ENCODE data around the gene SHPK. TPM values are rescaled to one million over a fixed set of nuclear protein-coding genes. Genes with fewer than 3 reads are reported as not detected.
A peak's percentile ranks its signal among the peaks of the same experiment; 100 is the strongest.

The SHPK gene
- total RNA-seq, 1 experiment from 2014 or later, result 21.4 TPM

GRCh38 chr17:3575511-3575910, 60.5 kb downstream of the SHPK start:
- TF ChIP-seq CTCF (conservative IDR thresholded peaks at IDR 0.05) (no peak), EZH2 (IDR thresholded peaks at IDR 0.05; ENCODE audit: low read depth) (no peak)
- H3K27me3 ChIP-seq (ENCODE audit: insufficient read depth, low read depth), result no peaks in the 10 kb centered on the region
- no peaks in the 10 kb centered on the region; the same call in 1 of the 2 replicates for H3K36me3 ChIP-seq (ENCODE audit: low read depth)
- peaks cover 22% of the 10 kb centered on the region; the same call in 1 of the 2 replicates for H3F3A ChIP-seq (ENCODE audit: insufficient read depth, low read depth)
- peak in 1 of 2 experiments; percentile 65 for DNase-seq
- H3K9me3 ChIP-seq (ENCODE audit: insufficient read depth, low read depth), result no peaks in the 10 kb centered on the region
- no peak overlapping the region for H3K4me2 ChIP-seq
- no peaks in the 10 kb centered on the region for H4K20me1 ChIP-seq (ENCODE audit: insufficient read depth)
- POLR2A ChIA-PET (ENCODE audit: unreplicated experiment), result no interaction called here
- H2AFZ ChIP-seq, result no peak overlapping the region
- no peaks in the 10 kb centered on the region for H3K79me2 ChIP-seq (ENCODE audit: low read depth)
- no TSS peak for BruUV-seq (replicated peaks)
- H3K4me3 ChIP-seq, result no peak overlapping the region
- peaks cover 15% of the 10 kb centered on the region for H3K4me1 ChIP-seq (replicated peaks; ENCODE audit: insufficient read depth)
- no peaks in the 10 kb centered on the region for H3K9me2 ChIP-seq (ENCODE audit: insufficient read depth)
- CTCF ChIA-PET, result no interaction called here
- H3K27ac ChIP-seq, result peak overlapping the region; percentile 68
- intact Hi-C loops (cut with micrococcal nuclease; ENCODE audit: unreplicated experiment), result no loop called here

GRCh38 chr17:3574231-3574630, 61.8 kb downstream of the SHPK start:
- TF ChIP-seq EZH2 (IDR thresholded peaks at IDR 0.05; ENCODE audit: low read depth) (no peak), CTCF (conservative IDR thresholded peaks at IDR 0.05) (no peak)
- intact Hi-C loops (cut with micrococcal nuclease; ENCODE audit: unreplicated experiment), result no loop called here
- DNase-seq, result no peak
- H3K27me3 ChIP-seq (ENCODE audit: insufficient read depth, low read depth), result no peaks in the 10 kb centered on the region
- H3K9me3 ChIP-seq (ENCODE audit: insufficient read depth, low read depth), result no peaks in the 10 kb centered on the region
- H3K4me2 ChIP-seq, result no peak overlapping the region
- BruUV-seq (replicated peaks), result no TSS peak
- no peak overlapping the region for H2AFZ ChIP-seq
- H4K20me1 ChIP-seq (ENCODE audit: insufficient read depth), result no peaks in the 10 kb centered on the region
- no peak overlapping the region for H3K4me3 ChIP-seq
- no peaks in the 10 kb centered on the region for H3K9me2 ChIP-seq (ENCODE audit: insufficient read depth)
- CTCF ChIA-PET, result no interaction called here
- POLR2A ChIA-PET (ENCODE audit: unreplicated experiment), result no interaction called here
- no peak overlapping the region for H3K27ac ChIP-seq
- peaks cover 27% of the 10 kb centered on the region; the same call in 1 of the 2 replicates for H3F3A ChIP-seq (ENCODE audit: insufficient read depth, low read depth)
- H3K4me1 ChIP-seq (replicated peaks; ENCODE audit: insufficient read depth), result peaks cover 15% of the 10 kb centered on the region
- no peaks in the 10 kb centered on the region for H3K79me2 ChIP-seq (ENCODE audit: low read depth)
- H3K36me3 ChIP-seq (ENCODE audit: low read depth), result no peaks in the 10 kb centered on the region; the same call in 1 of the 2 replicates

- intact Hi-C loops (cut with micrococcal nuclease; ENCODE audit: unreplicated experiment), result no loop called here
- Histone ChIP-seq H3K27me3 (ENCODE audit: insufficient read depth, low read depth) (no peaks in the 10 kb centered on the region), H3K4me1 (replicated peaks; ENCODE audit: insufficient read depth) (peaks cover 15% of the 10 kb centered on the region), H3K79me2 (ENCODE audit: low read depth) (no peaks in the 10 kb centered on the region), H3K36me3 (ENCODE audit: low read depth) (no peaks in the 10 kb centered on the region; the same call in 1 of the 2 replicates), H2AFZ (no peak overlapping the region), H3K4me3 (no peak overlapping the region), H3K4me2 (no peak overlapping the region), H3K27ac (no peak overlapping the region), H4K20me1 (ENCODE audit: insufficient read depth) (no peaks in the 10 kb centered on the region), H3K9me2 (ENCODE audit: insufficient read depth) (no peaks in the 10 kb centered on the region), H3F3A (ENCODE audit: insufficient read depth, low read depth) (peaks cover 27% of the 10 kb centered on the region; the same call in 1 of the 2 replicates), H3K9me3 (ENCODE audit: insufficient read depth, low read depth) (no peaks in the 10 kb centered on the region)
- ChIA-PET CTCF (no interaction called here), POLR2A (ENCODE audit: unreplicated experiment) (no interaction called here)
- BruUV-seq (replicated peaks), result no TSS peak
- no peak for DNase-seq
- TF ChIP-seq CTCF (conservative IDR thresholded peaks at IDR 0.05), result no peak
- no peak for TF ChIP-seq EZH2 (IDR thresholded peaks at IDR 0.05; ENCODE audit: low read depth)
These were observed 62.6 kb downstream of the SHPK start for GRCh38 chr17:3573246-3574100.

Data from PC-9 (cell line).